ENCODE measurements around the gene L3MBTL4. TPM values are rescaled to one million over a fixed set of nuclear protein-coding genes. Genes with fewer than 3 reads are reported as not detected.

L3MBTL4 gene
- total and polyA plus RNA-seq, 2 experiments from 2014 or later, result 4.1 to 14.1 TPM

Small RNA genes lying within 50 kb of the gene (microRNA-seq; reads per million reads assigned to microRNA genes)
- gene MIR4317, result not detected

Small RNA genes lying within 50 kb of the gene (small RNA-seq; reads per million reads assigned to genes)
- gene RNU5F-3P (not detected), gene RNU6-349P (not detected)

Measured in hepatocyte (in vitro differentiated cells).